ENCODE measurements around the gene KCP.

DNA sequence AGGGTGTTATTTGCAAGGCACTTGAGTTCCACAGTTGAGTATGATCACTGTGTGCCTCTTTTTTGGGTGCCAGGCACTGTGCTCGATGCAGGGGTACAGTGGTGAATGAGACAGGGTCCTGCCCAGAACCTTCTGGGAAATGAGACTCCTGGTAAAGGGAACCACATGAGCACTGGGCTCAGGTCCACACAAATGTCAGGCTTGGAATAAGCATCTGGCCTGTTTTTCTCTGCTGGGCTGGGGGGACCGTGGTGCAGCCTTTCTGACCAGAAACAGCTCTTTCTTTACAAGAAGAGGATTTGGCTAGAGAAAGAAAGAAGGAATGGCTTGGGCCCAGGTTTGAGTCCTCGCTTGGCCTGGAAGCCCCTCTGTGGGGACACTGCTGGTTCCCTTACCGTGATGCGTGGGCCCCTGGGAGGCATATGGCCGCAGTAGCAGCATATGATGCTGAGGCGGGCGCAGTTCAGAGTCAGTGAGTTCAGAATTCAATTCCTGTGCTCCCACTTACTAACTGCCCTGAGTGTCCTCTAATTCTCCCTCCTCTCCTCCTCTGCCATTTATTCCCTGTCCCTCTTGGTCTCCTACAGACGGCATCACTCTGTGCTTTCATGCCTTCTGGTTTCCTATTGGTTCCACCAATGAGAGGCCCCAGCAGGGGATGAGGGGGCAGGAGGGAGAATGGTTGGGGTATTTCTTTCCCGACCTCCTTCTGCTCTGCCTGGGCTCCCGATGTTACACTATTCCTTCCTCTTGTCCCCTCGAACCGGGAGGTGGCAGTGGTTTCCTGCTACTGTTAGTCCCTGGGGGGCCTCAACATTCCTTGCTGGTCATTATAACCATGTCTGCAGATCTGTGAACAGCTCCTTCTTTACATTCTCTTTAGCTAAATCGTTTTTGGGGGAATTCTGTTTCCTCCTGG is 9.6 kb upstream of the KCP start:
- TF ChIP-seq EZH2 (IDR thresholded peaks at IDR 0.05; ENCODE audit: low read depth): no peak
- TF ChIP-seq, protein P1, sequence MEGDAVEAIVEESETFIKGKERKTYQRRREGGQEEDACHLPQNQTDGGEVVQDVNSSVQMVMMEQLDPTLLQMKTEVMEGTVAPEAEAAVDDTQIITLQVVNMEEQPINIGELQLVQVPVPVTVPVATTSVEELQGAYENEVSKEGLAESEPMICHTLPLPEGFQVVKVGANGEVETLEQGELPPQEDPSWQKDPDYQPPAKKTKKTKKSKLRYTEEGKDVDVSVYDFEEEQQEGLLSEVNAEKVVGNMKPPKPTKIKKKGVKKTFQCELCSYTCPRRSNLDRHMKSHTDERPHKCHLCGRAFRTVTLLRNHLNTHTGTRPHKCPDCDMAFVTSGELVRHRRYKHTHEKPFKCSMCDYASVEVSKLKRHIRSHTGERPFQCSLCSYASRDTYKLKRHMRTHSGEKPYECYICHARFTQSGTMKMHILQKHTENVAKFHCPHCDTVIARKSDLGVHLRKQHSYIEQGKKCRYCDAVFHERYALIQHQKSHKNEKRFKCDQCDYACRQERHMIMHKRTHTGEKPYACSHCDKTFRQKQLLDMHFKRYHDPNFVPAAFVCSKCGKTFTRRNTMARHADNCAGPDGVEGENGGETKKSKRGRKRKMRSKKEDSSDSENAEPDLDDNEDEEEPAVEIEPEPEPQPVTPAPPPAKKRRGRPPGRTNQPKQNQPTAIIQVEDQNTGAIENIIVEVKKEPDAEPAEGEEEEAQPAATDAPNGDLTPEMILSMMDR (conservative IDR thresholded peaks at IDR 0.05): no peak

Measured in PC-9 (cell line).